HEK293T (cell line): ENCODE data around the gene ENTPD1.

Experiments
- CTCF ChIA-PET: fragments of 350-600 bp; formaldehyde crosslinking; extraction: SDS; loops from one replicate; lab custom pipeline; 2021; ENCODE audit warnings: antibody characterized with exemption, inconsistent platforms; lab: Yijun Ruan, JAX
- POLR2A ChIA-PET: fragments of 350-600 bp; formaldehyde crosslinking; extraction: SDS; loops from one replicate; lab custom pipeline; 2020; ENCODE audit warnings: antibody characterized with exemption, inconsistent platforms; lab: Yijun Ruan, JAX
- DNase-seq: peaks from one replicate; pipeline ENCODE4 v3.0.0; 2012; ENCODE audit warnings: mixed read lengths; ENCODE audit errors: extremely low spot score
- ARNT ChIP-seq: fragments of 450-650 bp; IDR thresholded peaks from 2 replicates; pipeline ENCODE4 v1.6.1; 2017; ENCODE audit warnings: mild to moderate bottlenecking
- BHLHE40 ChIP-seq: fragments of 450-650 bp; IDR thresholded peaks from 2 replicates; pipeline ENCODE4 v1.6.1; 2016; ENCODE audit warnings: mild to moderate bottlenecking, moderate library complexity, borderline replicate concordance
- CTBP1 ChIP-seq: fragments of 450-650 bp; IDR thresholded peaks from 2 replicates; pipeline ENCODE4 v1.6.1; 2016; ENCODE audit warnings: borderline replicate concordance
- ELF4 ChIP-seq: fragments of 450-650 bp; IDR thresholded peaks from 2 replicates; pipeline ENCODE4 v1.6.1; 2017; ENCODE audit warnings: antibody characterized with exemption
- FOXA1 ChIP-seq: fragments of 450-650 bp; IDR thresholded peaks from 2 replicates; pipeline ENCODE4 v1.6.1; 2016; ENCODE audit warnings: mild to moderate bottlenecking
- FOXK2 ChIP-seq: fragments of 450-650 bp; IDR thresholded peaks from 2 replicates; pipeline ENCODE4 v1.6.1; 2016; ENCODE audit warnings: mild to moderate bottlenecking
- FOXM1 ChIP-seq: fragments of 450-650 bp; IDR thresholded peaks from 2 replicates; pipeline ENCODE4 v1.6.1; 2017; ENCODE audit warnings: mild to moderate bottlenecking, borderline replicate concordance
- HDGF ChIP-seq: fragments of 450-650 bp; IDR thresholded peaks from 2 replicates; pipeline ENCODE4 v1.6.1; 2017; ENCODE audit warnings: antibody characterized with exemption, borderline replicate concordance
- L3MBTL2 ChIP-seq: fragments of 450-650 bp; conservative IDR thresholded peaks from 2 replicates; pipeline ENCODE4 v1.6.1; 2016; ENCODE audit warnings: mild to moderate bottlenecking
- LEF1 ChIP-seq: fragments of 450-650 bp; IDR thresholded peaks from 2 replicates; pipeline ENCODE4 v1.6.1; 2017; ENCODE audit warnings: mild to moderate bottlenecking, borderline replicate concordance
- NFRKB ChIP-seq: fragments of 450-650 bp; IDR thresholded peaks from 2 replicates; pipeline ENCODE4 v1.6.1; 2016; ENCODE audit warnings: mild to moderate bottlenecking, moderate library complexity
- PKNOX1 ChIP-seq: fragments of 450-650 bp; IDR thresholded peaks from 2 replicates; pipeline ENCODE4 v1.6.1; 2016
- SP1 ChIP-seq: fragments of 450-650 bp; IDR thresholded peaks from 2 replicates; pipeline ENCODE4 v1.6.1; 2017
- SUZ12 ChIP-seq: fragments of 450-650 bp; IDR thresholded peaks from 2 replicates; pipeline ENCODE4 v1.6.1; 2016; ENCODE audit warnings: mild to moderate bottlenecking
- TARDBP ChIP-seq: fragments of 450-650 bp; IDR thresholded peaks from 2 replicates; pipeline ENCODE4 v1.6.1; 2016
- ZNF384 ChIP-seq: fragments of 450-650 bp; IDR thresholded peaks from 2 replicates; pipeline ENCODE4 v1.6.1; 2016

ENTPD1 gene

GRCh38 chr10:95837783-95838182, 81.8 kb downstream of the ENTPD1 start:
- ChIA-PET POLR2A (interaction anchor here (1.0 kb wide), 1 partner anchor 144 kb away, joined by 5 read pairs; the partner anchor contains the start of gene TCTN3), CTCF (interaction anchor here (0.8 to 2.4 kb wide), 2 partner anchors 11 to 144 kb away, joined by 3 to 12 read pairs; partner anchors contain the start of gene TCTN3)
- DNase-seq: no peak
- TF ChIP-seq ARNT: no peak
- no peak for TF ChIP-seq ELF4
- TF ChIP-seq CTBP1: no peak
- no peak for TF ChIP-seq SP1
- no peak for TF ChIP-seq L3MBTL2
- no peak for TF ChIP-seq NFRKB
- no peak for TF ChIP-seq LEF1

GRCh38 chr10:95840121-95840520, 84.2 kb downstream of the ENTPD1 start:
- POLR2A ChIA-PET: no interaction called here
- DNase-seq: no peak
- CTCF ChIA-PET: interaction anchor here (8.0 kb wide), 1 partner anchor 146 kb away, joined by 82 read pairs; the partner anchor contains the start of gene TCTN3
- TF ChIP-seq BHLHE40 (no peak), FOXM1 (no peak), FOXK2 (no peak), LEF1 (no peak), PKNOX1 (no peak)

GRCh38 chr10:95840681-95841080, 84.7 kb downstream of the ENTPD1 start:
- ChIA-PET CTCF (interaction anchor here (1.9 to 8.0 kb wide), 2 partner anchors 146 to 467 kb away, joined by 7 to 82 read pairs; partner anchors contain the start of gene TCTN3), POLR2A (no interaction called here)
- DNase-seq: no peak
- no peak for TF ChIP-seq FOXA1
- no peak for TF ChIP-seq CTBP1
- TF ChIP-seq L3MBTL2: no peak
- no peak for TF ChIP-seq NFRKB
- TF ChIP-seq FOXK2: no peak
- no peak for TF ChIP-seq HDGF
- TF ChIP-seq SP1: no peak
- TF ChIP-seq BHLHE40: no peak
- no peak for TF ChIP-seq LEF1
- no peak for TF ChIP-seq TARDBP
- no peak for TF ChIP-seq ELF4
- no peak for TF ChIP-seq SUZ12
- TF ChIP-seq PKNOX1: no peak
- no peak for TF ChIP-seq FOXM1
- no peak for TF ChIP-seq ZNF384

- POLR2A ChIA-PET: interaction anchor here (1.3 kb wide), 1 partner anchor 148 kb away, joined by 14 read pairs; the partner anchor contains the start of gene TCTN3
- CTCF ChIA-PET: interaction anchor here (0.6 to 8.0 kb wide), 9 partner anchors 10 to 499 kb away, joined by 3 to 82 read pairs (median 4); partner anchors contain the start of gene TCTN3
- TF ChIP-seq TARDBP: no peak
- no peak for TF ChIP-seq FOXM1
- TF ChIP-seq HDGF: no peak
- no peak for TF ChIP-seq LEF1
- TF ChIP-seq ELF4: no peak
- no peak for TF ChIP-seq SP1
- TF ChIP-seq NFRKB: no peak
- TF ChIP-seq BHLHE40: no peak
- no peak for TF ChIP-seq ZNF384
- TF ChIP-seq SUZ12: no peak
- no peak for TF ChIP-seq FOXK2
- TF ChIP-seq PKNOX1: no peak
- TF ChIP-seq L3MBTL2: no peak
- DNase-seq: peak; percentile 54
Observed at GRCh38 chr10:95841661-95842498, 85.9 kb downstream of the ENTPD1 start.

- ChIA-PET CTCF (interaction anchor here (8.0 kb wide), 1 partner anchor 151 kb away, joined by 82 read pairs; the partner anchor contains the start of gene TCTN3), POLR2A (no interaction called here)
- DNase-seq: no peak
- TF ChIP-seq FOXM1 (no peak), SUZ12 (no peak), ARNT (no peak), HDGF (no peak), FOXA1 (no peak), NFRKB (no peak), FOXK2 (no peak), L3MBTL2 (no peak), ELF4 (no peak), TARDBP (no peak), BHLHE40 (no peak), LEF1 (no peak), ZNF384 (no peak), CTBP1 (no peak), SP1 (no peak), PKNOX1 (no peak)
Observed at GRCh38 chr10:95845411-95845810, 89.4 kb downstream of the ENTPD1 start.
